PC-9 (cell line): ENCODE results near the gene MTOR. TPM values are rescaled to one million over a fixed set of nuclear protein-coding genes. Genes with fewer than 3 reads are reported as not detected.
A peak's percentile ranks its signal among the peaks of the same experiment; 100 is the strongest.

Source experiments
- BruUV-seq: library from RNA; stranded (reverse); fragments of 400-500 nt; replicated peaks from 2 replicates; lab custom pipeline; 2021; lab: Mats Ljungman, UMichigan
- CTCF ChIA-PET: fragments of 300-600 bp; sonication (Branson Sonifier 250); formaldehyde crosslinking; loops from one replicate; lab custom pipeline; 2022; ENCODE audit warnings: antibody characterized with exemption; lab: Charles Lee
- POLR2A ChIA-PET: fragments of 300-600 bp; sonication (Branson Sonifier 250); formaldehyde crosslinking; loops from one replicate; lab custom pipeline; 2022; ENCODE audit warnings: antibody characterized with exemption; ENCODE audit not compliant: unreplicated experiment; lab: Charles Lee
- DNase-seq, 2 experiments: peaks; one replicate each; pipeline versions ENCODE4 v3.0.0 to v3.0.0-alpha.2; 2015 to 2022; ENCODE audit warnings: mixed read lengths in 1 of 2
- H2AFZ ChIP-seq: fragments of 200-600 bp; sonication (generic); 2 replicates; pipeline ENCODE4 v1.8.1; 2017; ENCODE audit warnings: antibody characterized with exemption
- H3F3A ChIP-seq: fragments of 200-600 bp; sonication (generic); 2 replicates; pipeline ENCODE4 v1.8.1; 2017; ENCODE audit warnings: antibody characterized with exemption, mild to moderate bottlenecking, low read depth; ENCODE audit not compliant: insufficient read depth
- H3K27ac ChIP-seq: fragments of 200-600 bp; sonication (generic); 2 replicates; pipeline ENCODE4 v1.6.1; 2016; ENCODE audit warnings: mixed run types
- H3K27me3 ChIP-seq: fragments of 200-600 bp; sonication (generic); 2 replicates; pipeline ENCODE4 v1.6.1; 2016; ENCODE audit warnings: low read depth, mixed run types; ENCODE audit not compliant: insufficient read depth
- H3K36me3 ChIP-seq: fragments of 200-600 bp; sonication (generic); 2 replicates; pipeline ENCODE4 v1.6.1; 2016; ENCODE audit warnings: low read depth, mixed run types
- H3K4me1 ChIP-seq: fragments of 200-600 bp; sonication (generic); replicated peaks from 2 replicates; pipeline ENCODE4 v1.6.1; 2016; ENCODE audit warnings: mixed run types; ENCODE audit not compliant: insufficient read depth
- H3K4me2 ChIP-seq: fragments of 200-600 bp; sonication (generic); 2 replicates; pipeline ENCODE4 v1.6.1; 2017; ENCODE audit warnings: mixed run types
- H3K4me3 ChIP-seq: fragments of 200-600 bp; sonication (generic); 2 replicates; pipeline ENCODE4 v1.6.1; 2016; ENCODE audit warnings: mixed run types
- H3K79me2 ChIP-seq: fragments of 200-600 bp; sonication (generic); 2 replicates; pipeline ENCODE4 v1.6.1; 2017; ENCODE audit warnings: low read depth, mixed run types
- H3K9me2 ChIP-seq: fragments of 200-600 bp; sonication (generic); 2 replicates; pipeline ENCODE4 v1.8.1; 2017; ENCODE audit warnings: mild to moderate bottlenecking; ENCODE audit not compliant: insufficient read depth
- H3K9me3 ChIP-seq: fragments of 200-600 bp; sonication (generic); 2 replicates; pipeline ENCODE4 v1.8.1; 2016; ENCODE audit warnings: low read depth; ENCODE audit not compliant: insufficient read depth
- H4K20me1 ChIP-seq: fragments of 200-600 bp; sonication (generic); 2 replicates; pipeline ENCODE4 v1.8.1; 2017; ENCODE audit not compliant: insufficient read depth
- CTCF ChIP-seq: fragments of 200-600 bp; sonication (generic); conservative IDR thresholded peaks from 2 replicates; pipeline ENCODE4 v1.6.1; 2017; ENCODE audit warnings: mixed run types, antibody characterized with exemption, mild to moderate bottlenecking, moderate library complexity
- EZH2 ChIP-seq: fragments of 200-600 bp; sonication (generic); IDR thresholded peaks from 2 replicates; pipeline ENCODE4 v1.8.0; 2017; ENCODE audit warnings: antibody characterized with exemption, low read depth
- intact Hi-C: fragments of 100-400 bp; cut with micrococcal nuclease; formaldehyde crosslinking; loops from one replicate; pipeline ENCODE4 v1.10.0; 2022; ENCODE audit not compliant: unreplicated experiment
- total RNA-seq: library from RNA; stranded (reverse); gene quantifications from 2 replicates; pipeline ENCODE4 v1.2.3, GENCODE V29; 2021

The MTOR gene
- total RNA-seq, 1 experiment from 2014 or later = 37.4 TPM

- H2AFZ ChIP-seq = no peak overlapping the region
- no peak overlapping the region for H3K4me2 ChIP-seq
- TF ChIP-seq EZH2 (no peak), CTCF (no peak)
- no peaks in the 10 kb centered on the region for H3K79me2 ChIP-seq
- no peak overlapping the region for H3K4me3 ChIP-seq
- no peaks in the 10 kb centered on the region for H3K9me3 ChIP-seq
- intact Hi-C loops = no loop called here
- DNase-seq = no peak
- H3K27ac ChIP-seq = no peak overlapping the region
- no peaks in the 10 kb centered on the region for H3K27me3 ChIP-seq
- no peaks in the 10 kb centered on the region for H3K9me2 ChIP-seq
- BruUV-seq = no TSS peak
- H3K36me3 ChIP-seq = 0 out of 2 replicates have a peak, but pooled peaks cover 2% of the 10 kb centered on the region
- 0 out of 2 replicates have a peak, but pooled peaks cover 10% of the 10 kb centered on the region for H3F3A ChIP-seq
- no peaks in the 10 kb centered on the region for H4K20me1 ChIP-seq
- CTCF ChIA-PET = no interaction called here
- POLR2A ChIA-PET = no interaction called here
- H3K4me1 ChIP-seq = peaks cover 7% of the 10 kb centered on the region; the same call in 1 of the 2 replicates
These were observed 127.5 kb downstream of the MTOR start for GRCh38 chr1:11134898-11135266.

- CTCF ChIA-PET = no interaction called here
- H3K79me2 ChIP-seq = no peaks in the 10 kb centered on the region
- H3K27me3 ChIP-seq = no peaks in the 10 kb centered on the region
- DNase-seq = peak in 1 of 2 experiments; percentile 76
- H3K4me1 ChIP-seq = peaks cover 7% of the 10 kb centered on the region; the same call in 1 of the 2 replicates
- H3K4me2 ChIP-seq = no peak overlapping the region
- no peak overlapping the region for H3K4me3 ChIP-seq
- intact Hi-C loops = no loop called here
- POLR2A ChIA-PET = interaction anchor here (0.6 kb wide), 1 partner anchor 100 kb away, joined by 4 read pairs; no protein-coding TSS in a partner anchor
- no peak overlapping the region for H2AFZ ChIP-seq
- H3K36me3 ChIP-seq = 0 out of 2 replicates have a peak, but pooled peaks cover 3% of the 10 kb centered on the region
- H3K9me3 ChIP-seq = no peaks in the 10 kb centered on the region
- 0 out of 2 replicates have a peak, but pooled peaks cover 10% of the 10 kb centered on the region for H3F3A ChIP-seq
- TF ChIP-seq EZH2 = no peak
- no peak for TF ChIP-seq CTCF
- no peaks in the 10 kb centered on the region for H3K9me2 ChIP-seq
- BruUV-seq = no TSS peak
- H4K20me1 ChIP-seq = no peaks in the 10 kb centered on the region
- H3K27ac ChIP-seq = no peak overlapping the region
These were observed 128.0 kb downstream of the MTOR start for GRCh38 chr1:11134251-11134897.

GRCh38 chr1:11132563-11133293 is 129.6 kb downstream of the MTOR start:
- Histone ChIP-seq H4K20me1 (no peaks in the 10 kb centered on the region), H3K36me3 (0 out of 2 replicates have a peak, but pooled peaks cover 3% of the 10 kb centered on the region), H3K4me1 (peaks cover 7% of the 10 kb centered on the region; the same call in 1 of the 2 replicates), H3K27me3 (no peaks in the 10 kb centered on the region), H2AFZ (no peak overlapping the region), H3K9me3 (no peaks in the 10 kb centered on the region), H3K79me2 (no peaks in the 10 kb centered on the region), H3F3A (0 out of 2 replicates have a peak, but pooled peaks cover 10% of the 10 kb centered on the region), H3K4me3 (no peak overlapping the region), H3K27ac (no peak overlapping the region), H3K4me2 (no peak overlapping the region), H3K9me2 (no peaks in the 10 kb centered on the region)
- intact Hi-C loops = no loop called here
- TF ChIP-seq CTCF (no peak), EZH2 (no peak)
- no TSS peak for BruUV-seq
- CTCF ChIA-PET = no interaction called here
- POLR2A ChIA-PET = no interaction called here
- no peak for DNase-seq
